NCI-H1436 (cell line): ENCODE measurements around the gene ANKLE1.
"Not testable (repeated sequence)": the region's sequence is repeated elsewhere in the genome, so short reads cannot be mapped to it uniquely, and the experiment has no call there.

Experiments used
- DNase-seq: peaks from one replicate; lab custom pipeline; 2025; lab: John Stamatoyannopoulos, UW

ANKLE1 gene

DNA sequence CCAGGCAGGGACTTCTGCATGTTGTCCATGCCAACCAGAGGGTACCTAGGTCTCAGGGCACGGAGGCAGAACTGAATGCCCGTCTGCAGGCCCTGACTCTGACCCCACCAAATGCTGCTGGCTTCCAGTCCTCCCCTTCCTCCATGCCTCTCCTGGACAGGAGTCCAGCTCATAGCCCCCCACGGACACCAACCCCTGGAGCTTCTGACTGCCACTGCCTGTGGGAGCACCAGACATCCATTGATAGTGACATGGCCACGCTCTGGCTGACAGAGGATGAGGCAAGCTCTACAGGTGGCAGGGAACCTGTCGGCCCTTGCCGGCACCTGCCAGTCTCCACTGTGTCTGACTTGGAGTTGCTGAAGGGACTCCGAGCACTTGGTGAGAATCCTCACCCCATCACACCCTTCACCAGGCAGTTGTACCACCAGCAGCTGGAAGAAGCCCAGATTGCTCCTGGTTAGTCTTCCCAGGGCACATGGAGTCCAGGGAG, 1.8 kb downstream of the ANKLE1 start:
- DNase-seq, result no peak

DNA sequence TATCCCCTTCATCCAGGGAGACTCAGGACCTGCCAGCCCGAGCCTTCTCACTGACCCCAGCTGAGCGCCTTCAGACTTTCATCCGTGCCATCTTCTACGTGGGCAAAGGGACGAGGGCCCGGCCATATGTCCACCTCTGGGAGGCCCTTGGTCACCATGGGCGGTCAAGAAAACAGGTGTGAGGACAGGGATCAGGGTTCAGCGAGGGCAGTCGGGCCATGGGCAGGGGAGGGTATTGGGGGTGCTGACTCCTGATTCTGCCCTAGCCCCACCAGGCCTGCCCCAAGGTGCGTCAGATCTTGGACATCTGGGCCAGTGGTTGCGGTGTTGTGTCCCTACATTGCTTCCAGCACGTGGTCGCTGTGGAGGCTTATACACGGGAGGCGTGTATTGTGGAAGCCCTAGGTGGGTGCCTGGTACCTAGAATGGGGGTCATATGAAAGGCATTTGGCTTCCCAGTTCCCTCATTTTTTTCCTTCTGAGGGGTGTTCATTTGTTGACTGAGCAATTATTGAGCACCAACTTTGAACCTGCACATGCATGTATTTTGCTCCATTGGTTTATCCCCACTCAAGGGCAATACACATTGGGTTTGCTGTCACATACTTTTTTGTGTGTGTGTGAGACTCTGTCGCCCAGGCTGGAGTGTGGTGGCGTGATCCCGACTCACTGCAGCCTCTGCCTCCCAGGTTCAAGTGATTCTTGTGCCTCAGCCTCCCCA, 3.9 kb downstream of the ANKLE1 start:
- no peak for DNase-seq

DNA sequence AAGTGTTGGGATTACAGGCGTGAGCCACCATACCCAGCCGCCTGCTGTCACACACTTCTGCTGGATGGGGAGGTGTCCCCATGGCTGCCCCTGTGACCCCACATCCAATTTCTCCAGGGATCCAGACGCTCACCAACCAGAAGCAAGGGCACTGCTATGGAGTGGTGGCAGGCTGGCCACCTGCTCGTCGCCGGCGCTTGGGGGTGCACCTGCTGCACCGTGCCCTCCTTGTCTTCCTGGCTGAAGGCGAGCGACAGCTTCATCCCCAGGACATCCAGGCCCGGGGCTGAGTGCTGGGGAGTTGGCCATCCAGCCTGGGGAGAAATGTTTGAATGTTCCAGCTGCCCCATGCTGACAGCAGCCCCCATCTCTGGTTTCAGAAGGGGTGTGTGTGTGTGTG, 4.6 kb downstream of the ANKLE1 start:
- DNase-seq, result no peak

DNA sequence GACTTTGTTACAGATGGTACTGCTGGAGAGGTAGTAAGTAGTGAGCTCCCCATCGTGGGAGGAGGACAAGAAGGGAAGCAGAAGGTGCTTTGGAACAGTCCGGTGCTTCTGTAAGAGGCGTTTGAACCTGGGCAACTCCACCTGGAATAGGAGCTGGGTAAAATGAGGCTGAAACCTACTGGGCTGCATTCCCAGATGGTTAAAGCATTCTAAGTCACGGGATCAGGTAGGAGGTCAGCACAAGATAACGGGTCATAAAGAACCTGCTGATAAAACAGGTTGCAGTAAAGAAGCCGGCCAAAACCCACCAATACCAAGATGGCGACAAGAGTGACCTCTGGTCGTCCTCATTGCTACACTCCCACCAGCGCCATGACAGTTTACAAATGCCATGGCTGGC, 5.1 kb downstream of the ANKLE1 start:
- no peak for DNase-seq

DNA sequence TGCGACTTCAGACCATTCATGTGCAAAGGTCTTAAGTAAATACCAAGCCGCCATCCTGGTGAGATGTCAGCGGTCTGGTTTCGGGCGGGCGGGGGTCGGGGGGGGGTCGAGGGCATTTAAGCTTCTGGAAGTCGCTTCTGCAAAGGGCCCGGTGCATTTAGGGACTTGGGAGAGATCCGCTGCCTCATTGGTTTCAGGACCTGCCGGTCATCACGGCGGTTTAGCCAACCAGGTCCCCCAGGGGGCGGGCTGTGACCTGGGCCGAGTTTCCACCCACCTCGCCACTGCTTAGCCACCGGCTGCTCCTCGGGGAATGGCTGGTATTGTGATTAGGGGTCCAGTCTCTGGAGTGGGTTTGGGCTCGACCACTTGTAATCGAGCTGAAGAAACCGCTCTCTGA, 7.8 kb downstream of the ANKLE1 start:
- DNase-seq, result no peak

- no peak for DNase-seq
Observed at GRCh38 chr19:17292301-17293074, 10.8 kb downstream of the ANKLE1 start.

DNA sequence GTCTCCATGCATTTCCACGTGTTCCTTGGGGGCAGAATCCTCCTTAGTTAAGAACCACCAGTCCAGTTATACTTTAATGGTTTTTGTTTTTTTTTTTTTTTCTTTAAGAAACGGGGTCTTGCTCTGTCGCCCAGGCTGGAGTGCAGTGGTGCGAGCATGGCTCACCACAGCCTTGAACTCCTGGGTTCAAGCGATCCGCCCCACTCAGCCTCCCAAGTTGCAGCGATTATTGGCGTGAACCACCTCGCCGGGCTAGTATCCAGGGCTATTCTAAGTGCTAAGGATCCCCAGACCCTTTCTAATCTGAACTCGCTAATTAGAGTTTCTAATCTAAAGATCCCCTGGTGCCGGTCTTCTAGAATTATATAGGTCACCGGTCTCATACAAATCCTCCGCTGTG, 11.9 kb downstream of the ANKLE1 start:
- DNase-seq, result no peak

GRCh38 chr19:17294051-17294891, 12.6 kb downstream of the ANKLE1 start:
- no peak for DNase-seq

- DNase-seq, result not testable (repeated sequence)
Observed at GRCh38 chr19:17295551-17295950, 13.8 kb downstream of the ANKLE1 start.

DNA sequence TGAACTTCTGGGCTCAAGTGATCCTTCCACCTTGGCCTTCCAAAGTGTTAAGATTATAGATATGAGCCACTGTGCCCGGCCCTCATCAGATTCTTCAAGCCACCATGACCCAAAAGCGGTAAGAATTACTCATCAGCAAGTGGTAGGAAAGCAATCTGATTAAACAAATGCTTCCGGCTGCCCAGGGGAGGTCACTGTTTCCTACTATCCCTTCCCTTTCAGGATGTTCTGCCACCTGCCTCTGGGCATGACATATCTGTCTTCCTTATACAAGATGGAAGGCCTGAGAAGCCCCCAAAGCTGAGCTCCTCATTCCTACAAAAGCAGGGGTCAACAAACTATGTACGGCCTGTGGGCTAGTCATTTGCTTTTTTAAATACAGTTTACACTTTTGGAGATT, 14.6 kb downstream of the ANKLE1 start:
- no peak for DNase-seq

DNA sequence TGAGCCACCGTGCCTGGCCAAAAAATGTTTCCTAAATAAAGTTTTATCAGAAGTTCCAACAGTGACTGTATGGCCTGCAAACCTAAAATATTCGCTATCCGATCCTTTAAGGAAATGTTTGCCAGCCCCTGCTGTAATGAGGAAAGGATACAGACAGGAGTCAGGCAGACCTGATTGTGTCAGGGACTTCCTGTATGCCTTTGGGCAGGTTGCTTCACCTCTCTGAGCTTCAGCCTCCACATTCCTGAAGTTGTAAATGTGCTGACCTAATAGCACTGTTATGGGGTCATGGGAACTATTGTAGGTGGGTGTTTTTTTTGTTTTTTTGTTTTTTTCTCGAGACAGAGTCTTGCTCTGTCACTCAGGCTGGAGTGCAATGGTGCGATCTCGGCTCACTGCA, 15.3 kb downstream of the ANKLE1 start:
- DNase-seq, result no peak

- no peak for DNase-seq
Observed at GRCh38 chr19:17300992-17301619, 19.4 kb downstream of the ANKLE1 start.

GRCh38 chr19:17302391-17303166, 20.9 kb downstream of the ANKLE1 start:
- DNase-seq, result no peak

DNA sequence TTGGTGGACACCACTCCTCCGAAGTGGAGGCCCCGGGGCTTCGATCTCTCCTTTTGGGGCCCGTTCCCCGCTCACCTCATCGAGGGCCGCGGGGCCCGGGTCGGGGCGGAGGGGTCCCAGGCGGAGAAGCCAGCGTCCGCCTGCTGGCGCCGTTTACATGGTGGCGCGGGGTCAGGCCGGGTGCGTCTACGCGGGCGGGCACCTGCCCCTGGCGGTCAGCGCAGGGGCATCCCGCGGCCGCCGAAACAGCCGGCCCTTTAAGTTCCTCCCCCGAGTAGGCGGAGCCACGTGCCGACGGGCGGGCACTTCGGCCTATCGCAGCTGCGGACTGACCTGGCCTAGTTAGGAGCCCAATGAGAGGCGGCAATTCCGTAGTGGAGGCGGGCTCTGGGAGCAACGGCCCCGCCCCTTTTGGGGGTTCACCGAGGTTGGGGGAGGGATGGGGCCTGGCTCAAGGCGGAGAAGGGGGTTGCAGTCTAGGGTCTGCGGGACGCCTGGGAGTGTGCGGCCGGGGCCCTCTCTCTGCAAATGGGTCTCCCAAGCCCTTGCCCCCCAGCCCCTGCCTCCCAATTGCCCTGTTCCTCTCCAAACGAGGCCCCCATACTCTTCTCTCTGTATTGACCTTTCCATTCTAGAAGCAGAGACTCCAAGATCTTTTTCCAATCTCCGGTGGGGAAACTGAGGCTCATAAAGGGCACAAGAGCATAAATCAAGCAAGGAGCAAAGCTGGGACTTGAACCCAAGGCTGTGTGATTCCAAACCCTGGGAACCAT, 21.7 kb downstream of the ANKLE1 start, which contains the start of gene ABHD8:
Gene ABHD8 (minus strand): TSS at position 259 of the 773 bp plus-strand sequence. CDS start 1,809 bp downstream, outside the sequence.
- peak; percentile 94 for DNase-seq

- DNase-seq, result no peak
Observed at GRCh38 chr19:17303940-17304267, 22.2 kb downstream of the ANKLE1 start.

DNA sequence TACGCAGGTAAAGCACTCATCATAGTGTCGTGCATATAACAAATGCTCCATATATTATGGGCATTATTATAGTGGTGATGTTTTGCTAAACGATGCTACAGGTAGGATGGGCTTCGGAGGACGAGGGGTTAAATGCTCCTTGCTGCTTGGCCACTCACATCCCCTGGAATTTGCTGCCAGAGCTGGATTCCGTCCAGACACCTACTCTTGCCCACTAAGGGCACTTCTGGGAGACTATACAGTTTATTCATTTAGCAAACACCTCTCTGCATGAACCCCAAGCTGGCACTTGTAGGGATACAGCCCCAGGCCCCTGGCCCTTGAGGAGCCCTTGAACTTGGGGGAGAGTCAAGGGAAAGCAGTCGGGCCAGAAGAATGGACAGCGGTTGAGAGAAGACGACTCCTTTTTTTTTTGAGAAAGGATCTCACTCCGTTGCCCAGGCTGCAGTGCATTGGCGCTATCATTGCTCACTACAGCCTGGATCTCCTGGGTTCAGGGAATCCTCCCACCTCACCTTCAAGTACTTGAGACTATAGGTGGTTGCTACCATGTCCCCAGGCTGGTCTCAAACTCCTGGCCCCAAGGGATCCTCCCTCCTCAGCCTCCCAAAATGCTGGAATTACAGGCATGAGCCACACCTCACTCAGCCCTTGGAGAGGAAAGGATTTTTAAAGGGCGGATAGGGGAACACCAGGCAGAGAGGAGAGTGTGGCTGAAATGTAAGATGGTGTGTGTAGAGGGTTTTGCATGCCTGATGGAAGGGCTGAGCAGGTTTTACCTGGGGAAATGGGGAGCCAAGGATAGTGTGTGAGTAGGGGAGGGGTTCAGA, 22.9 kb downstream of the ANKLE1 start:
- DNase-seq, result no peak

DNA sequence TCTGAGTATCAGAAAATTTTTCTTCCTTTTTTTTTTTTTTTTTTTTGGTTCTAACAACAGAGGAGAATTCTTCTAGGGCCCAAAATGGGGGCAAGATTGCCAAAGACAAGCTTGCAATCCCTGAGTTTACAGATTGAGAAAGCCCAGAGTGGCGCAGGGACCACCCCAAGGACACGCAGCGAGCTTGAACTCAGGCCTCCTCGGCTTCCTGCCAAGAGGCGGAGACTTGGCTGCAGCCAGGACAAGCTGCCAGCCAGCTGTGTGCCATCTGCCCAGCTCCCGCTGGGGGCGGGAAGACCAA, 23.5 kb downstream of the ANKLE1 start:
- no peak for DNase-seq

- peak; percentile 97 for DNase-seq
Observed at GRCh38 chr19:17305517-17306284, 24.0 kb downstream of the ANKLE1 start, which contains the start of gene MRPL34. Gene MRPL34 (plus strand): TSS chr19:17305872. CDS start chr19:17305893, 21 bp downstream.

DNA sequence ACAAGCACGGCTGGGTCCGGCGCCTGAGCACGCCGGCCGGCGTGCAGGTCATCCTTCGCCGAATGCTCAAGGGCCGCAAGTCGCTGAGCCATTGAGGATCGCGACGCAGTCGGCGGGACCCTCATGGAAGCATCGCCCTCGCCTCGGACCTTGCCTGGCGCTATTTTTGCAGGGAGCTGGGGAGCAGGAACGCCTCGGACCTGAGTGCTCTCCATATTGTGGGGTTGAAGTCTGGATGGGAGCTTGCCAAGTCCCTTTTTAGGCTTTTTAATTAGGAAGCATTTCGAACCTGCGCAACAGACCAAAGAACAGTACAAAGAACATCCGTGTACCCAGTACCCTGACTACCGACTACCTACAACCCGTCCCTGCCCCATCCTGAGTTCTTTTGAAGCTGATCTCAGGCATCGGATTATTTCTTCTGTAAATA, 24.6 kb downstream of the ANKLE1 start:
- DNase-seq, result no peak
